ENCODE data around the gene LAMB2. TPM values are rescaled to one million over a fixed set of nuclear protein-coding genes. Genes with fewer than 3 reads are reported as not detected.

The LAMB2 gene
- total RNA-seq, 2 experiments from 2014 or later, result 0.44 TPM; not detected in 1

DNA sequence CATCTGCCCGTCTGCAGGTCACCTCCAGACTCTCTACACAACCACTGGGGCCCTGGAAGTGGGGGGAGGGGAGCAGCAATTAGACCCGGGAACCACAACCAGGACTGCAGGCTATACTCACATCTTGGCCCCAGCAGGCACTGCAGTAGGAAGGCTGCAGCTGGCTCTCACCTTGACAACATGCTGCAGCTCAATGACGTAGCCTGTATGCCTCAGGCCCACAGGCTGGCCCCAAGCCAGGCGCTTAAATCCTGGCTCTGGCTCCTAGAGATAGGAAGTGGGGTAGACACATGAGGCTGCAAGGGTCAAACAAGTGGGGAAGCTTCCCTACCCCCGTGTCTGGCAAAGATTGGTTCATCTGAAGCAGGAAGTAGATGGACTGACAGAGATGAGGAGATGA lies 34.4 kb downstream of the LAMB2 start:
- TF ChIP-seq CTCF (conservative IDR thresholded peaks at IDR 0.05; ENCODE audit: low read length) (no peak), EZH2phosphoT487 (IDR thresholded peaks at IDR 0.05; ENCODE audit: borderline replicate concordance, low read depth, low read length) (no peak)
- no TSS peak for BruUV-seq (replicated peaks)
- peaks cover 16% of the 10 kb centered on the region for H3K4me1 ChIP-seq (ENCODE audit: insufficient read depth, low read length, poor library complexity, severe bottlenecking)
- no peak overlapping the region for H2AFZ ChIP-seq (ENCODE audit: low read length)
- no peaks in the 10 kb centered on the region for H3K9me3 ChIP-seq (ENCODE audit: low read length)
- H4K20me1 ChIP-seq (ENCODE audit: insufficient read depth, low read length), result no peaks in the 10 kb centered on the region
- peaks cover 72% of the 10 kb centered on the region for H3K36me3 ChIP-seq (ENCODE audit: insufficient read depth, low read length)
- H3K9me2 ChIP-seq (ENCODE audit: insufficient read depth, low read length), result no peaks in the 10 kb centered on the region
- no peak overlapping the region for H3K4me2 ChIP-seq (ENCODE audit: low read length)
- CTCF ChIA-PET (ENCODE audit: unreplicated experiment), result no interaction called here
- intact Hi-C loops (cut with micrococcal nuclease; ENCODE audit: unreplicated experiment), result no loop called here
- peaks cover 7% of the 10 kb centered on the region for H3K79me2 ChIP-seq (ENCODE audit: insufficient read depth, low read depth, low read length)
- POLR2A ChIA-PET, result no interaction called here
- DNase-seq (ENCODE audit: low spot score), result no peak
- H3K27ac ChIP-seq (ENCODE audit: low read depth, low read length, poor library complexity, severe bottlenecking), result no peak overlapping the region
- H3K4me3 ChIP-seq (ENCODE audit: low read depth, low read length, poor library complexity, severe bottlenecking), result no peak overlapping the region

- no peaks in the 10 kb centered on the region for H3K9me2 ChIP-seq (ENCODE audit: insufficient read depth, low read length)
- peak within 1 kb of the TSS; percentile 47; the same call in 1 of the 2 replicates for H2AFZ ChIP-seq (ENCODE audit: low read length)
- DNase-seq (ENCODE audit: low spot score), result peak; percentile 99
- intact Hi-C loops (cut with micrococcal nuclease; ENCODE audit: unreplicated experiment), result loop anchor here (1.0 to 5.0 kb wide), 6 partner anchors 10 to 578 kb away; partner anchors contain the start of genes APEH, ARIH2, QARS1 and WDR6
- BruUV-seq (replicated peaks), result no TSS peak
- POLR2A ChIA-PET, result interaction anchor here (0.6 to 2.7 kb wide), 12 partner anchors 8 to 483 kb away, joined by 3 to 14 read pairs (median 4); partner anchors contain the start of genes IMPDH2, NDUFAF3, QARS1 and USP19
- H3K79me2 ChIP-seq (ENCODE audit: insufficient read depth, low read depth, low read length), result peaks cover 39% of the 10 kb centered on the region
- peaks cover 18% of the 10 kb centered on the region; the same call in 1 of the 2 replicates for H4K20me1 ChIP-seq (ENCODE audit: insufficient read depth, low read length)
- peaks cover 23% of the 10 kb centered on the region for H3K4me1 ChIP-seq (ENCODE audit: insufficient read depth, low read length, poor library complexity, severe bottlenecking)
- H3K4me2 ChIP-seq (ENCODE audit: low read length), result peak within 1 kb of the TSS; percentile 97
- TF ChIP-seq EZH2phosphoT487 (IDR thresholded peaks at IDR 0.05; ENCODE audit: borderline replicate concordance, low read depth, low read length) (no peak), CTCF (conservative IDR thresholded peaks at IDR 0.05; ENCODE audit: low read length) (peak; percentile 79)
- CTCF ChIA-PET (ENCODE audit: unreplicated experiment), result interaction anchor here (0.6 to 1.1 kb wide), 5 partner anchors 10 to 375 kb away, joined by 3 to 6 read pairs (median 5); no protein-coding TSS in a partner anchor
- peak within 1 kb of the TSS; percentile 87 for H3K27ac ChIP-seq (ENCODE audit: low read depth, low read length, poor library complexity, severe bottlenecking)
- peaks cover 60% of the 10 kb centered on the region for H3K36me3 ChIP-seq (ENCODE audit: insufficient read depth, low read length)
- peak within 1 kb of the TSS; percentile 94 for H3K4me3 ChIP-seq (ENCODE audit: low read depth, low read length, poor library complexity, severe bottlenecking)
- no peaks in the 10 kb centered on the region for H3K9me3 ChIP-seq (ENCODE audit: low read length)
Measured at GRCh38 chr3:49093853-49094767, 38.7 kb downstream of the LAMB2 start, which contains the start of gene QRICH1. QRICH1 (minus strand) TSS chr3:49094071; CDS start chr3:49077017, 17,054 bp downstream.

All from OCI-LY7 (cell line).